ENCODE data around the gene STK26.
A peak's percentile ranks its signal among the peaks of the same experiment; 100 is the strongest.

The STK26 gene

DNA sequence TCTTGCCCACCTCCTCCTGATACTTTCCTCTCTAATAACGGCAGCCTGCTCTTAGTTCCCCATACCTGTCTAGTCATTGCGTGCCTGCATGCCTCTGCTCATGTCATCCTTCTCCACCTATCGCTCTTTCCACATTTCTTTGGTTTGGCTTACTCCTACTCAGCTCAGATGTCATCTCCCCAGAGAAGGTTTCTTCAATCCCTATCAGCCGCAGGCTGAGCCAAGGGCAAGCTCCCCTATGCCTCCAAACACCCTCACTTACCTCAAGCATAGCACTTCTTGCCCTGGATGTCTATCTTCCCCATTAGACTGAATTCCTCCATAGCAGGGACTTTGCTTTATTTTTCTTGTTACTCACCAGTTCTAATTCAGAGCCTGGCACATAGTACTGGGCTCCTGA, 78.1 kb downstream of the STK26 start:
- DNase-seq: no peak

DNA sequence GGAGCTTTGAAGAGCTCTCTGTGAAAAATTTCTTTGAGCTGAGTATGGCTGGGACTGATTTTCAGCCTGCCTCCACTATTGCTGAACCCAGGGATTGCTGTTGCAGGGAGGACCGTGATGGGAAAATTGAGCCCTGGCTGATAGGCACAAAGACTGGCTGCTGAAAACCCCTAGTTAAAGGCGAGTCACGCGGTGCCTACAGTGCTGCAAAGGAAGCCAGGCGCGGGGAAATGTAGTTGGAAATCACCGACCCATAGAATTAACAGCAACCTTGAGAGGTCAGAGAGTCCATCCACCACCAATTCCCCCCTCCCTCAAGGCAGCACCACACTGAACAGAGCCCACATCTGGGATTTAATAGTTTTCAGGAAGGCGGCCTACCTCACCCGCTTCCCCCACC, 78.7 kb downstream of the STK26 start:
- DNase-seq: no peak

DNA sequence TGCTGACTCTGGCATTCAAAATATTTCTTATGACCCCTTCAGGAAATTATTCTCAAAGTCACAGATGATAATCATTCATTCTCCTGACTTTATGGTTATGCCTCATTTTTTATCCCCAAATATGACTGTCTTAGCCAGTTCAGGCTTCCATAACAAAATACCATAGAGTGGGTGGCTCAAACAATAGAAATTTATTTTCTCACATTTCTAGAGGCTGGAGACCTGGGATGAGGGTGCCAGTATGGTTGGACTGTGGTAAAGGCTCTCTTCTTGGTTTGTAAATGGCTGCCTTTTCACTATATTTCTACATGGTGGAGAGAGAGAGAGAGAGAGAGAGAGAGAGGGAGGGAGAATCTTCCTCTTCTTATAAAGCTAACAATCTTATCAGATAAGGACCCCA, 84.2 kb downstream of the STK26 start:
- DNase-seq: no peak

DNA sequence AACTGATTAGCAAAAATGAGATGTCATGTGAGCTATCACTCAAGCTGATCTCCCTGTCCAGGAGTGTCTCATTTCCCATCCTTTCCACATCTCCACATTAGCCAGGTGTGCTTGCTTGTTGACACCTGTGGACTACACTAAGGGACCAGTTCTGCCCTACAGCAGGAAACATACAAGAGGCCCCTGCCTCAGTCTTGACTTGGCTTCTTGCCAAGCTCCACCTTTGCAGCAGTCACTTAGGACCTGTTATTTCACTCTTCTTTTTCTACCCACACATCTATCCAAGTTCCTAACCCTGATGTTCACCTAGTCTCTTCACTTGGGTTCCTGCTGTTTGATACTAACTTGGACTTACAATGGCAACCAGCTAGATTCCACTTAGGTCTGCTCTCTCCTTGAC, 91.5 kb downstream of the STK26 start:
- peak; percentile 4 for DNase-seq

DNA sequence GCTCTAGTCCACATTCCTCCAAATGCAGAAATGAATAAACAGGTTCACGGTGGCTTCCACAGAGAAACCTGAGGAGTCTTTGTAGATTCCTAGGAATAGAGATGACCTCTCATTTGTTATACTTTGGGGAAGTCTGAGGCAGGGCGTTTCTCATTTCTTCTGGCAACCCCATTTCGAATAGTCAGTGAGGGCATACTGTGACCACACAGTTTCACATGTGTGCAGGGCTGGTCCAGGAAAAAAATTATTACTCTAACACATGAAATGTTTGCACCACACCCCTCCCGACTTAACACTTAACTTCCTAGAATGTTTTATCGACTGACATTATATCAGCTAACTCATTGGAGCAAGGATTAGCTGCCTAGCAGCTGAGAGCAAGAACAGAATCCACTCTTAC, 92.7 kb downstream of the STK26 start:
- DNase-seq: no peak

DNA sequence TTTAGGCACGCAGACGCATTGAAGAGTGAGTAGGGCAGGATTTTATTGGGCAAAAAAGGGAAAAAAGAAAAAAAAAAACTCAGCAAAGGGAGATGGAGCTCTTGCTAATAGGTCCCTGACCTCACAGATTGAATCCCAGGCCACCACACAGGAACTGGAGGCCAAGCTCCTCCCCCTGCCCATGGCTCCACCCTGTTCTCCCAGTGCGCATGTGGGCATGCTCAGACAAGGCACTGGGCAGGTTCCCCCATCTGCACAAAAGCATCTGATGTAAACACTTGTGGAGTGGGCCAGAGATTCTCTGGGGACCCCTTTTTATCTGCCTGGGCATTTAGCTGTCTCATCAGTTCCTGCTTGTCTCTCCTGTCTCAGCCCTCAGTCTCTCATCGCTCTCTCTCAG, 95.3 kb downstream of the STK26 start:
- DNase-seq: peak; percentile 31

DNA sequence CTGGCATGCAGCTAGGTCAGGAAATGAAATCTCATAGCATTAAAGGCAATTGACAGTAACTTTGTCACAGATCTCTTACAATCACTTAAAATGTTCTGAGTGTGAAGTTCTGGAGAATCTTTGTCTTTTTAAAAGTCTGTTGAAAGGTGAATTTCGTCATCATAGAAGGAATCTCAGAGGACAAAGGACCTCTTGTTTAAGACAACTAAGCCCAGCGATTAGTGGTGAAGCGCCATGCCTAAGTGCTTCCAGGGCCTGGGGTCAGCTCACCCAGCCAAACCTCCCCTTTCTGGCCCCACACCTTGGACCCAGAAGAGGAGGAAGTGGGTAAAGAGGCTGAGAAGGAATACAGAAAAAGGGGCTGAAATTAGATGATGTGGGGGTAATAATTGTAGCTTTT, 96.2 kb downstream of the STK26 start:
- no peak for DNase-seq

DNA sequence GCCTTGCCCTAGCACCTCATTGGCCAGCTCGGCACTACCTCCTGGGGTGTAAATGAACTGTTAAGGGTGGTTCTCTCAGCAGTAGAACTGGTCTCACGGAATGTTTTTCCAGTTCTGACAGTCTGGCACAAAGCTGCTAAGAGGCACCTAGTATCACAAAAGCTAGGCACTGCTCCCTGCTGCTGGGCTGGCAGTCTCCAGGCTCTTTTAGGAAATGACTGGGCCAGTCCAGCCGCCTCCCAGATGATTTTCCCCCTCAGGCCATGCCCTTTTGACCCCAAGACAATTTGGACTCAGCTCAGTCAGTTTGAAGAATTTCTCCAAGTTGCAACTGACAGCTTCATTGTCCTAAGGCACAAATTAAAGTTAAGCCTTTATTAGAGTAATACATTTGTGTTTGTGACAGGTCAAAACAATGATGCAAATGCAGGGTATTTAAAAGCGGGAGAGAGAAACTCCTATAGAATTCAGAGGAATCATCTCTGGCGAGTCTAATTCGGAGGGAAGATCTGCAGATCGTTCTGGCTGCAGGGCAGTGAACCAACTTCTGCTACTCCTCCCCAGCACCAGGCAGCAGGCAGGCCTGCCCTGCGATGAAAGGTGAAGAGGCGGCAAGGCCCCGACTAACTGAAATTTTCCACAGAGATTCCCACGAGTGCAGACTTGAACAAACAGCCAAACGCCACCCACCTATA, 96.9 kb downstream of the STK26 start:
- DNase-seq: no peak

DNA sequence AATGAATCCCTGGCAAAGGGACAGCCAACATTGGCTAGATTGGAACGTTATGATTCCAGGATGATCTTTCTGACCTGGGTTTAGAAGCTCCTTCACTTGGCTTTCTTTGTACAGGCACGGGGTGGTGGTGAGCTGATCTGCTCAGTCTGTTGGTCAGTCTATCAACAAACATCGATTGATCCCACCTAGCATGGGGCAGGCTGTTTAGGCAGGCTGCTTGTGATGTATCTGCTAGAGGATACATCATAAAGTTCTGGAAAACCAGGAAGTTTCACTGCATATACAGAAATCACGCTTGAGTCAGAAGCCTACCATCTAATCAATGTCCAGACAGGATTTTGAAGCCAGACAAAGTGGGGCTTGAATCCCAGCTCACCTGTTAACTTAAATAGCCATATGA, 97.8 kb downstream of the STK26 start:
- DNase-seq: no peak

All from NCI-H1436 treated with DMSO at 0.1 percent for 48 hours (cell line).